GM12874 (cell line): ENCODE data around the gene ZNF771.

Experiments used
- CTCF ChIP-seq: IDR thresholded peaks from 2 replicates; pipeline ENCODE4 v1.5.1; 2011; ENCODE audit warnings: low read depth, mild to moderate bottlenecking, control low read depth, low read length, moderate library complexity; ENCODE audit not compliant: insufficient read depth

ZNF771 gene

GRCh38 chr16:30377050-30377811 lies 30.2 kb upstream of the ZNF771 start:
- TF ChIP-seq CTCF, result no peak

GRCh38 chr16:30377812-30378235 lies 29.6 kb upstream of the ZNF771 start:
- TF ChIP-seq CTCF, result no peak

- TF ChIP-seq CTCF, result no peak
These were observed 28.9 kb upstream of the ZNF771 start for GRCh38 chr16:30378236-30379157.

GRCh38 chr16:30379158-30379783 lies 28.1 kb upstream of the ZNF771 start:
- TF ChIP-seq CTCF, result no peak

GRCh38 chr16:30380072-30380802 lies 27.2 kb upstream of the ZNF771 start:
- TF ChIP-seq CTCF, result no peak

GRCh38 chr16:30380803-30381208 lies 26.6 kb upstream of the ZNF771 start:
- no peak for TF ChIP-seq CTCF
